GM12891 (cell line): ENCODE results near the gene RBBP9.
"Not testable (repeated sequence)": the region's sequence is repeated elsewhere in the genome, so short reads cannot be mapped to it uniquely, and the experiment has no call there.

ENCODE experiments used
- DNase-seq: peaks from one replicate; pipeline ENCODE4 v3.0.0; 2011; ENCODE audit warnings: low spot score; ENCODE audit not compliant: insufficient read length
- FAIRE-seq: peaks from 2 replicates; lab custom pipeline; 2011; peaks lifted over from hg19 to GRCh38; lab: Jason Lieb, UNC
- PAX5 ChIP-seq: IDR thresholded peaks from 2 replicates; pipeline ENCODE4 v1.6.1; 2011; ENCODE audit warnings: low read length, moderate library complexity, mild to moderate bottlenecking; ENCODE audit not compliant: insufficient read depth, severe bottlenecking
- POLR2A ChIP-seq: IDR thresholded peaks from 2 replicates; pipeline ENCODE4 v1.6.1; 2011; ENCODE audit warnings: low read depth, low read length, control low read depth
- POLR2AphosphoS5 ChIP-seq: IDR thresholded peaks from 2 replicates; pipeline ENCODE4 v1.6.1; 2011; ENCODE audit warnings: low read depth, low read length, control low read depth
- POU2F2 ChIP-seq: IDR thresholded peaks from 2 replicates; pipeline ENCODE4 v1.6.1; 2011; ENCODE audit warnings: low read depth, mild to moderate bottlenecking, control low read depth, low read length, moderate library complexity
- SPI1 ChIP-seq: IDR thresholded peaks from 2 replicates; pipeline ENCODE4 v1.6.1; 2011; ENCODE audit warnings: low read depth, low read length, control low read depth
- TAF1 ChIP-seq: IDR thresholded peaks from 2 replicates; pipeline ENCODE4 v1.6.1; 2011; ENCODE audit warnings: low read depth, low read length, control low read depth

RBBP9 gene

DNA sequence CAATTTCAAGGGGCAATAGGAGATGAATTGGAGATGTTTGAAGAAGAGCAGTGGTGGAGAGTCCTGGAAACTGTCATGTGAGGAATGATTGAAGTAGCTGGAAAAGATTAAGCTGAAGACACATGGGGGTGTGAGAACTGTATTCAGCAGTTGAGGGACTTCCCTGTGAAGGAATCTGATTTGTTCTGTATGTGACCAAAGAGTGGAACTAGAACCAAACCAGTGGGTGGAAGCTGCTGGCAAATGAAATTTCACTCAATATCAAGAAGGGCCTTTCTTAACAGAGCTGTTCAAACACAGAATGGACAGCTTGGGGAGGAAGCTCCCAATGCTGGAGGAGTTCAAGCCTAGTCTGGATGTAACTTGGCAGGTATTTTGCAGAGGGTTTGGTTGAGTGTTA is 32.0 kb upstream of the RBBP9 start:
- DNase-seq (no peak), FAIRE-seq (no peak)
- TF ChIP-seq PAX5, result no peak
- no peak for TF ChIP-seq POLR2AphosphoS5
- no peak for TF ChIP-seq TAF1
- no peak for TF ChIP-seq POLR2A
- TF ChIP-seq SPI1, result no peak
- TF ChIP-seq POU2F2, result no peak

DNA sequence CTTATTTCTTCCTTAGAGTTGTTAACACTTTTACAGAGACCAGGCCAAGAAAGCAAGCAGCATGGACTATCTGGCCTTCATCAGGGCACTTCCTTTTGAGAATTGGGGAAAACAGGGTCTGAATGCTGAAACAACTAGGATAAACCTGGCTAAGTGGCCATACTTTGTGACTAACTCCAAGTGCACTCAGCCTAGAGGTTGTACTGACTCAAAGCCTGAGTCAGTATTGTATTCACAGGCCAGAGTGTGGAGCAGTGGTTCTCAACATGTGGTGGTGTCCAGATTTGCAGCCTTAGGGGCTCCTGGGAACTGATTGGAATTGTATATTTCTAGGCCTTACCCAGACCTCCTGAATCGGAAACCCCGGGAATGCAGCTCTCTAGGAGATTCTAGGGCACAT is 30.8 kb upstream of the RBBP9 start:
- TF ChIP-seq POU2F2 (no peak), PAX5 (no peak), POLR2AphosphoS5 (no peak), POLR2A (no peak), SPI1 (no peak)
- DNase-seq, result no peak
- FAIRE-seq, result no peak

DNA sequence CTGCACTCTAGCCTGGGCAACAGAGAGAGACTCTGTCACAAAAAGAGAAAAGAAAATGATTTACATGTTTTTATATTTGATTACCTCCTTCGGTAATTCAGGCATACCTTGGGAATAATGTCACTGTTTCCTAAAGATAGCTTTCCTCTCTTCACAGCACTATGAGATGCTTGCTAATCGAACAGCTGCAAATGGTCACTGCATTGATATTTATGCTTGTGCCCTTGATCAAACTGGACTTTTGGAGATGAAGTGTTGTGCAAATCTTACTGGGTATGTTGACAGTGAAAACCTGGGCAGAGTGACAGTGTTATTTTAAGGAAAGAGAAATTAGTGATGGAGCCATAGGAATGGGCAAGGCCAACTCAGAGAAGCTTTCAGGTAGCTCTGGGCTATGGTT is 30.3 kb upstream of the RBBP9 start:
- DNase-seq (no peak), FAIRE-seq (no peak)
- TF ChIP-seq POLR2A (no peak), POLR2AphosphoS5 (no peak), POU2F2 (no peak), SPI1 (no peak), PAX5 (no peak), TAF1 (no peak)

DNA sequence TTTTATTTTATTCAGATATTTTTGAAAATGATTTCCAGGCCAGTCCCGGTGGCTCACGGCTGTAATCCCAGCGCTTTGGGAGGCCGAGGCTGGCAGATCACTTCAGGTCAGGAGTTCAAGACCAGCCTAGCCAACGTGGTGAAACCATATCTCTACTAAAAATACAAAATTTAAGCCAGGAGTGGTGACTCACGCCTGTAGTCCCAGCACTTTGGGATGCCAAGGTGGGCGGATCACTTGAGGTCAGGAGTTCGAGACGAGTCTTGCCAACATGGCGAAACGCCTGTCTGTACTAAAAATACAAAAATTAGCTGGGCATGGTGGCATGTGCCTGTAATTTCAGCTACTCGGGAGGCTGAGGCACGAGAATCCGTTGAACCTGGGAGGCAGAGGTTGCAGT is 29.7 kb upstream of the RBBP9 start:
- not testable (repeated sequence) for FAIRE-seq, DNase-seq

DNA sequence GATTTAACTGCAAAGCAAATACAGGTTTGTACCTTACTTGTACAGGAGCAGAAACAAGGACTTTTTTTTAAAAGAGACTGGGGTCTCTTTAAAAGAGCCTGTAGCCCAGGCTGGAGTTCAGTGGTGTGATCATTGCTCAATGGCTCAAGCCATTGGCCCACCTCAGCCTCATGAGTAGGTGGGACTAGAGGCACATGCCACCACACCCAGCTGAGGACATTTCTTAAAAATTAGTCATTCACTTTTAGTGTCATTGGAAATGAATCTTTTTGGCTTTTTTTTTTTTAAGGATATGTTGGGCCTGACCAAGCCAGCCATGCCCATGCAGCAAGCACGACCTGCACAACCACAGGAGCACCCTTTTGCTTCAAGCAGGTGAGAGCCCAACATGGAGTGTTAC is 27.6 kb upstream of the RBBP9 start:
- no peak for FAIRE-seq
- TF ChIP-seq SPI1 (no peak), POLR2AphosphoS5 (no peak), PAX5 (no peak), POU2F2 (no peak), POLR2A (no peak), TAF1 (no peak)
- DNase-seq, result no peak

DNA sequence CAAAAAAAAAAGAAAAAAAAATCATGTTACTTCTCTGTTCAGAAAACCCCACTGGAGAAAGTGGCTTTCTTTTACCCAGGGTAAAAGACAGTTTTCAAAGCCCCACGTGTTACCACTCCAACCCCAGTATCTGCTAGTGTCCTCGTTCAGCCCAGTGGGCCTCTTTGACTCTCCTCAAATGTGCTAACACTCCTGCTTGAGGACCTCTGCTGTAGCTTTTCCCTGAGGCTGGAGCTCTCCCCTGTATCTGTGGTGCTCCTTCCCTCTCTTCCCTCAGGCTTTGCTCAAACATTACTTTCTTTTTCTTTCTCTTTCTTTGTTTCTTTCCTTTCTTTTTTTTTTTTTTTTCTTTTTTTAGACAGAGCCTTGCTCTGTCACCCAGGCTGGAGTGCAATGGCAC is 26.0 kb upstream of the RBBP9 start:
- TF ChIP-seq POU2F2 (no peak), PAX5 (no peak), SPI1 (no peak), TAF1 (no peak), POLR2AphosphoS5 (no peak), POLR2A (no peak)
- DNase-seq (no peak), FAIRE-seq (no peak)

DNA sequence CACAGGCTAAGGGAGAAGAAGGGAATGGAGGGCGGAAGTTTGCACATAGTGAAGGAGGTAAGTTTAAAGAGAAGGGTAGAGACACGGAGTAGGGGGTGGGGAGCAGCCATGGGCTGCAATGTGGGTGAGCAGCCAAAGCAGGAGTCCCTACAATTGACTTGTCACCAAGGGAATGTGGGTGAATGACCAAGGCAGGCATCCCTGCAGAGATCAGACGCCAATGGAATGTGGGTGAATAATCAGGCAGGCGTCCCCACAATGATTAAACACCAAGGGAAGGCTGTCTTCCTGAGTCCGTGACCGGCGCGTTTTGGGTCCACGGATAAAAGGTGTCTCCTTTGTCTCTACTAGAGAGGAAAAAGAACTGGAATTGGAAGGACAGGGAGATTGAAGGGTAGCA is 25.0 kb upstream of the RBBP9 start:
- not testable (repeated sequence) for FAIRE-seq, DNase-seq

DNA sequence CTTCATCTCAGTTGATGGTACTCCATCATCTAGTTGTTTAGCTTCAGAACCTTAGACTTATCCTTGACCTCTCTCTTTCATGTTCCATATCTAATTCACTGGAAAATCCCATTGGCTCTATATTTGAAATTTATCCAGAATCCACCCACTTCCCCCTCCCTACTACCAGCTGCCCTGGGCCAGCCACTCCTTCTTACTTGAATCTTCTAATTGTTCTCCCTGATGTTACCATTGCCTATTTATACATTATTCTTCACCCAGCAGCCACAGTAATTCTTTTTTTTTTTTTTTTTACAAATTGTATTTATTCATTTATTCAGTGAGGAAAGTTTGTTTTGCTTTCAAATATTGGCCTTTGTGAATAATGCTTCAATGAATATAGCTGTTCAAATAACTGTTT is 18.9 kb upstream of the RBBP9 start:
- FAIRE-seq (no peak), DNase-seq (no peak)
- TF ChIP-seq POLR2AphosphoS5 (no peak), POLR2A (no peak), POU2F2 (no peak), SPI1 (no peak), PAX5 (no peak), TAF1 (no peak)

DNA sequence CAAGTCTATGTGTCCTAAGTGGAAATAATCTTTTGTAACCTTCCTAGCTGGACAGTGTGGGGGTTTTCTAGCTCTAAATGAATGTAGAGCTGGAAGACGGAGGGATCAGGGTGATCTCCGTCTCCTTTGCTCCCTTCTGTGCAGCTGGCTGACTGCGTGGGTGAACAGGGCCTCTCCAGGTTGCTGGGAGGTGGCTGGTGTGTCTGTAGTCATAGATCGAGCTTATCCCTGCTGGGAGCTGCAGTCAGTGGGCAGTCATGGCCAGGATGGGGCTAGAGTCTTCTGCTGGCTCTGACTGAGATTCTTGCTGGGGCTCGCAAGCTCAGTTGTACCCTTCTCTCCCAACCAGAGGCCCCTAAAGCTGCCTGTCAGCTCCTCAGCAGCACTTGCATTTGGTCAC is 17.1 kb upstream of the RBBP9 start:
- TF ChIP-seq POLR2AphosphoS5, result no peak
- TF ChIP-seq POU2F2, result no peak
- TF ChIP-seq PAX5, result no peak
- no peak for TF ChIP-seq SPI1
- TF ChIP-seq TAF1, result no peak
- no peak for TF ChIP-seq POLR2A
- DNase-seq, result no peak
- no peak for FAIRE-seq

DNA sequence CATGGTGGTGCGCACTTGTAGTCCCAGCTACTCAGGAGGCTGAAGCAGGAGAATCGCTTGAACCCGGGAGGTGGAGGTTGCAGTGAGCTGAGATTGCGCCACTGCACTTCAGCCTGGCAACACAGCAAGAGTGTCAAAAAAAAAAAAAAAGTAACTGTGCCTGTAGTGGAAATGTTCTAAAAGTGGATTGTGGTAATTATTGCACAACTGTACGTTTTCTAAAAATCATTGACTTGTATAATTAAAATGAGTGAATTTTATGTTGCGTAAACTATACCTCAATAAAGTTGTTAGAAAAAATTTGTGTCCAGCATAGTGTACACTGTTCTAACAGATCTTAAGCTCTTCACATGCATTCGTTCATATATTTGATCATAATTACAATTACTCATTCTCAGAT is 16.2 kb upstream of the RBBP9 start:
- TF ChIP-seq POLR2A (no peak), POU2F2 (no peak), SPI1 (no peak), POLR2AphosphoS5 (no peak), TAF1 (no peak)
- FAIRE-seq, result no peak
- DNase-seq, result no peak

DNA sequence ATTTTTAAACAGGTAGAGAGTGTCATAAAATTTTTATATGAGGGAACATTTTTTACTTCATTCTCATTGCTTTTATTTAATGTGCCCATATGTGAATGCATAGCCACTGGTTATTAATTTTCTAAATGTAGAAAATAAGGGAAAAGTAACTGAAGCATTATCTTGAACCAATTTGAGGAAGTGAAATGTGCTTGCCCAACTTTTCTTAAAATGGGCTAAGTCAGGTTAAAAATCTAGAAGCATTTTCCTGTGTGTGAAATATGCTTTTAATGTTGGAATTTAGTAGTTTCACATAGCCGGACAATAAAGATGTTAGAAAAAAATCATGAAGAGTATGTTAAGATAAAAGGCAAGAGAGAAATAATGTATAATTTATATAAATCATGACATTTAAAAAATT is 14.5 kb upstream of the RBBP9 start:
- peak; percentile 71 for TF ChIP-seq SPI1
- no peak for TF ChIP-seq POLR2AphosphoS5
- TF ChIP-seq PAX5, result no peak
- TF ChIP-seq TAF1, result no peak
- FAIRE-seq, result no peak
- no peak for DNase-seq
